HG03354 (cell line): ENCODE data around the gene RPP14.
A peak's percentile ranks its signal among the peaks of the same experiment; 100 is the strongest.

ENCODE experiments used
- ATAC-seq: cut with Tn5 transposase; IDR thresholded peaks from one replicate; pipeline ENCODE4 v1.9.1; 2021; ENCODE audit warnings: mild to moderate bottlenecking; ENCODE audit not compliant: unreplicated experiment, poor library complexity, severe bottlenecking

Gene RPP14

GRCh38 chr3:58351920-58352319, 45.9 kb downstream of the RPP14 start:
- no peak for ATAC-seq

GRCh38 chr3:58352626-58353025, 46.6 kb downstream of the RPP14 start:
- no peak for ATAC-seq

GRCh38 chr3:58353722-58354553, 47.9 kb downstream of the RPP14 start:
- ATAC-seq = no peak

GRCh38 chr3:58355179-58355578, 49.1 kb downstream of the RPP14 start:
- peak; percentile 54 for ATAC-seq

- no peak for ATAC-seq
Measured at GRCh38 chr3:58356054-58356453, 50.0 kb downstream of the RPP14 start.

- ATAC-seq = no peak
Measured at GRCh38 chr3:58357402-58357801, 51.4 kb downstream of the RPP14 start.

- ATAC-seq = no peak
Measured at GRCh38 chr3:58358092-58358491, 52.0 kb downstream of the RPP14 start.

GRCh38 chr3:58358808-58359207, 52.8 kb downstream of the RPP14 start:
- ATAC-seq = no peak

- ATAC-seq = no peak
Measured at GRCh38 chr3:58359621-58360020, 53.6 kb downstream of the RPP14 start.

- ATAC-seq = no peak
Measured at GRCh38 chr3:58361866-58362265, 55.8 kb downstream of the RPP14 start.

GRCh38 chr3:58366699-58367098, 60.7 kb downstream of the RPP14 start:
- ATAC-seq = no peak

- ATAC-seq = no peak
Measured at GRCh38 chr3:58369038-58369437, 63.0 kb downstream of the RPP14 start.
